ENCODE measurements around the gene LAMB1. TPM values are rescaled to one million over a fixed set of nuclear protein-coding genes. Genes with fewer than 3 reads are reported as not detected.

Gene LAMB1
- total RNA-seq, 1 donor from 2014 or later, result 29.1 TPM

- ATAC-seq, result no peak
These were observed 53.5 kb downstream of the LAMB1 start for GRCh38 chr7:107949443-107949935.

GRCh38 chr7:107948645-107949442, 54.1 kb downstream of the LAMB1 start:
- peak; percentile 75 for ATAC-seq
- DNase-seq (ENCODE audit: low spot score), result no peak

More at GRCh38 chr7:107949443-107949935, 53.5 kb downstream of the LAMB1 start:
- DNase-seq (ENCODE audit: low spot score), result no peak

- ATAC-seq (no peak), DNase-seq (ENCODE audit: low spot score) (no peak)
These were observed 56.1 kb downstream of the LAMB1 start for GRCh38 chr7:107946881-107947280.

GRCh38 chr7:107946451-107946850, 56.5 kb downstream of the LAMB1 start:
- ATAC-seq (no peak), DNase-seq (ENCODE audit: low spot score) (no peak)

GRCh38 chr7:107945332-107945731, 57.6 kb downstream of the LAMB1 start:
- ATAC-seq (no peak), DNase-seq (ENCODE audit: low spot score) (no peak)

- no peak for DNase-seq (ENCODE audit: low spot score)
- no peak for ATAC-seq
These were observed 58.4 kb downstream of the LAMB1 start for GRCh38 chr7:107944411-107945169.

GRCh38 chr7:107943018-107943417, 59.9 kb downstream of the LAMB1 start:
- ATAC-seq, result no peak
- no peak for DNase-seq (ENCODE audit: low spot score)

- no peak for ATAC-seq
- DNase-seq (ENCODE audit: low spot score), result no peak
These were observed 62.0 kb downstream of the LAMB1 start for GRCh38 chr7:107940951-107941350.

GRCh38 chr7:107939573-107940489, 63.1 kb downstream of the LAMB1 start:
- ATAC-seq (peak; percentile 24), DNase-seq (ENCODE audit: low spot score) (no peak)

- ATAC-seq, result no peak
- no peak for DNase-seq (ENCODE audit: low spot score)
These were observed 64.3 kb downstream of the LAMB1 start for GRCh38 chr7:107938456-107939250.

GRCh38 chr7:107937531-107937930, 65.4 kb downstream of the LAMB1 start:
- ATAC-seq, result no peak
- no peak for DNase-seq (ENCODE audit: low spot score)

- no peak for DNase-seq (ENCODE audit: low spot score)
- no peak for ATAC-seq
These were observed 66.6 kb downstream of the LAMB1 start for GRCh38 chr7:107936312-107936711.

- ATAC-seq (no peak), DNase-seq (ENCODE audit: low spot score) (no peak)
These were observed 67.8 kb downstream of the LAMB1 start for GRCh38 chr7:107934991-107935770.

- ATAC-seq (no peak), DNase-seq (ENCODE audit: low spot score) (no peak)
These were observed 69.5 kb downstream of the LAMB1 start for GRCh38 chr7:107933386-107934013.

- ATAC-seq, result no peak
- DNase-seq (ENCODE audit: low spot score), result no peak
These were observed 70.2 kb downstream of the LAMB1 start for GRCh38 chr7:107932805-107933204.

- ATAC-seq, result no peak
- DNase-seq (ENCODE audit: low spot score), result no peak
These were observed 71.0 kb downstream of the LAMB1 start for GRCh38 chr7:107931740-107932515.

GRCh38 chr7:107926481-107926880, 76.5 kb downstream of the LAMB1 start:
- no peak for ATAC-seq
- no peak for DNase-seq (ENCODE audit: low spot score)

Measured in left lobe of liver (tissue), 2 donors.